MM.1S (cell line): ENCODE measurements around the gene TPR.

Experiments
- DNase-seq: peaks from one replicate; pipeline ENCODE4 v3.0.0-alpha.2; 2015
- H2AFZ ChIP-seq: fragments of 300-600 bp; sonication (generic); 2 replicates; pipeline ENCODE4 v1.6.0; 2016; ENCODE audit warnings: antibody characterized with exemption, low read length
- H3F3A ChIP-seq: fragments of 300-600 bp; sonication (generic); 2 replicates; pipeline ENCODE4 v1.6.1; 2016; ENCODE audit warnings: mild to moderate bottlenecking, antibody characterized with exemption, low read length, moderate library complexity, mixed read lengths; ENCODE audit not compliant: insufficient read depth
- H3K27ac ChIP-seq: fragments of 300-600 bp; sonication (generic); 2 replicates; pipeline ENCODE4 v1.5.1; 2016; ENCODE audit warnings: mild to moderate bottlenecking, low read length
- H3K27me3 ChIP-seq: fragments of 300-600 bp; sonication (generic); replicated peaks from 2 replicates; pipeline ENCODE4 v1.6.0; 2016; ENCODE audit warnings: low read length; ENCODE audit not compliant: insufficient read depth
- H3K36me3 ChIP-seq: fragments of 300-600 bp; sonication (generic); replicated peaks from 2 replicates; pipeline ENCODE4 v1.6.1; 2016; ENCODE audit warnings: mild to moderate bottlenecking, low read length, mixed read lengths; ENCODE audit not compliant: insufficient read depth
- H3K4me1 ChIP-seq: fragments of 300-600 bp; sonication (generic); 2 replicates; pipeline ENCODE4 v1.6.1; 2016; ENCODE audit warnings: low read length, mixed read lengths
- H3K4me2 ChIP-seq: fragments of 300-600 bp; sonication (generic); 2 replicates; pipeline ENCODE4 v1.6.0; 2016; ENCODE audit warnings: low read depth, low read length
- H3K4me3 ChIP-seq: fragments of 300-600 bp; sonication (generic); 2 replicates; pipeline ENCODE4 v1.5.1; 2016; ENCODE audit warnings: low read length, mixed read lengths
- H3K79me2 ChIP-seq: fragments of 300-600 bp; sonication (generic); 2 replicates; pipeline ENCODE4 v1.6.1; 2016; ENCODE audit warnings: mixed run types, low read length, mixed read lengths
- H3K9ac ChIP-seq: fragments of 300-600 bp; sonication (generic); 2 replicates; pipeline ENCODE4 v1.6.1; 2016; ENCODE audit warnings: low read length, mixed read lengths
- H3K9me2 ChIP-seq: fragments of 300-600 bp; sonication (generic); replicated peaks from 2 replicates; pipeline ENCODE4 v1.6.1; 2016; ENCODE audit warnings: mild to moderate bottlenecking, low read length, mixed read lengths; ENCODE audit not compliant: insufficient read depth
- H3K9me3 ChIP-seq: fragments of 300-600 bp; sonication (generic); replicated peaks from 2 replicates; pipeline ENCODE4 v1.6.1; 2016; ENCODE audit warnings: mild to moderate bottlenecking, low read length, mixed read lengths; ENCODE audit not compliant: insufficient read depth
- H4K20me1 ChIP-seq: fragments of 300-600 bp; sonication (generic); 2 replicates; pipeline ENCODE4 v1.6.1; 2016; ENCODE audit warnings: mild to moderate bottlenecking, low read length, moderate library complexity, mixed read lengths; ENCODE audit not compliant: insufficient read depth
- TF ChIP-seq, protein P1 (sequence below): fragments of 300-600 bp; sonication (generic); IDR thresholded peaks from 2 replicates; pipeline ENCODE4 v1.5.1; 2016; ENCODE audit warnings: antibody characterized with exemption, low read length, mixed read lengths

TPR gene

DNA sequence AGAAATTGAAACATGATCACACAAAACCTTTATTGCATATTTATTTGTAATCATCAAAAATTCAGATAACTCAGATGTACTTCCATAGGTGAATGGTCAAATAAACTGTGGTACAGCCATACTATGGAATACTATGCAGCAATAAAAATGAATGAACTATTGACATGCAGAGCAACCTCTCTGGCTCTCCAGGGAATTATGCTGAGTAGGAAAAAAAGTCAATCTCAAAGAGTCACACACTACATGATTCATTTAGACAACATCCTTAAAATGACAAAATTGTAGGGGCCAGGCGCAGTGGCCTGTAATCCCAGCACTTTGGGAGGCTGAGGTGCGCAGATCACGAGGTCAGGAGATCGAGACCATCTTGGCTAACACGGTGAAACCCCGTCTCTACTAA, 104.0 kb downstream of the TPR start:
- no peaks in the 10 kb centered on the region for H3K36me3 ChIP-seq
- no peaks in the 10 kb centered on the region for H3K9me3 ChIP-seq
- no peaks in the 10 kb centered on the region for H3K9me2 ChIP-seq
- no peak overlapping the region for H3K4me2 ChIP-seq
- TF ChIP-seq, protein P1, sequence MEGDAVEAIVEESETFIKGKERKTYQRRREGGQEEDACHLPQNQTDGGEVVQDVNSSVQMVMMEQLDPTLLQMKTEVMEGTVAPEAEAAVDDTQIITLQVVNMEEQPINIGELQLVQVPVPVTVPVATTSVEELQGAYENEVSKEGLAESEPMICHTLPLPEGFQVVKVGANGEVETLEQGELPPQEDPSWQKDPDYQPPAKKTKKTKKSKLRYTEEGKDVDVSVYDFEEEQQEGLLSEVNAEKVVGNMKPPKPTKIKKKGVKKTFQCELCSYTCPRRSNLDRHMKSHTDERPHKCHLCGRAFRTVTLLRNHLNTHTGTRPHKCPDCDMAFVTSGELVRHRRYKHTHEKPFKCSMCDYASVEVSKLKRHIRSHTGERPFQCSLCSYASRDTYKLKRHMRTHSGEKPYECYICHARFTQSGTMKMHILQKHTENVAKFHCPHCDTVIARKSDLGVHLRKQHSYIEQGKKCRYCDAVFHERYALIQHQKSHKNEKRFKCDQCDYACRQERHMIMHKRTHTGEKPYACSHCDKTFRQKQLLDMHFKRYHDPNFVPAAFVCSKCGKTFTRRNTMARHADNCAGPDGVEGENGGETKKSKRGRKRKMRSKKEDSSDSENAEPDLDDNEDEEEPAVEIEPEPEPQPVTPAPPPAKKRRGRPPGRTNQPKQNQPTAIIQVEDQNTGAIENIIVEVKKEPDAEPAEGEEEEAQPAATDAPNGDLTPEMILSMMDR, result no peak
- H3K9ac ChIP-seq, result no peak overlapping the region
- H2AFZ ChIP-seq, result no peak overlapping the region
- no peaks in the 10 kb centered on the region for H3K4me1 ChIP-seq
- H3K27ac ChIP-seq, result no peak overlapping the region
- no peaks in the 10 kb centered on the region for H3K27me3 ChIP-seq
- H4K20me1 ChIP-seq, result no peaks in the 10 kb centered on the region
- no peak for DNase-seq
- H3K4me3 ChIP-seq, result no peak overlapping the region
- no peaks in the 10 kb centered on the region for H3F3A ChIP-seq
- H3K79me2 ChIP-seq, result no peaks in the 10 kb centered on the region
